Liver (tissue), 9 donors: Measurements from ENCODE around the gene ASB15. TPM values are rescaled to one million over a fixed set of nuclear protein-coding genes. Genes with fewer than 3 reads are reported as not detected.

Experiments used
- DNase-seq: peaks from one replicate; pipeline ENCODE4 v3.0.0-alpha.2; 2017; ENCODE audit warnings: low spot score
- H3K27ac ChIP-seq, 2 donors: one replicate each; pipeline ENCODE4 v1.7.0; 2013; ENCODE audit warnings: inconsistent platforms in 2 of 2, low read length in 2 of 2, control low read depth in 1 of 2, low read depth in 1 of 2, mild to moderate bottlenecking in 1 of 2
- H3K27me3 ChIP-seq, 4 donors: one replicate each; pipeline versions ENCODE4 v1.6.1 to v1.7.0; 2013; ENCODE audit warnings: low read length in 3 of 4, inconsistent platforms in 1 of 4, mild to moderate bottlenecking in 1 of 4, moderate library complexity in 1 of 4; ENCODE audit not compliant: control insufficient read depth in 4 of 4, insufficient read depth in 4 of 4
- H3K36me3 ChIP-seq, 4 donors: one replicate each; pipeline versions ENCODE4 v1.6.1 to v1.7.0; 2013; ENCODE audit warnings: low read length in 3 of 4, mild to moderate bottlenecking in 3 of 4, low read depth in 1 of 4, moderate library complexity in 1 of 4; ENCODE audit not compliant: control insufficient read depth in 4 of 4, insufficient read depth in 3 of 4
- H3K4me1 ChIP-seq, 4 donors: one replicate each; pipeline versions ENCODE4 v1.6.1 to v1.7.0; 2013; ENCODE audit warnings: low read length in 3 of 4, mild to moderate bottlenecking in 3 of 4, moderate library complexity in 1 of 4; ENCODE audit not compliant: control insufficient read depth in 4 of 4, insufficient read depth in 4 of 4
- H3K4me3 ChIP-seq, 3 donors: one replicate each; pipeline versions ENCODE4 v1.6.1 to v1.7.0; 2013; ENCODE audit warnings: low read length in 3 of 3, control low read depth in 1 of 3, low read depth in 1 of 3, mild to moderate bottlenecking in 1 of 3
- H3K9ac ChIP-seq, 2 donors: one replicate each; pipeline ENCODE4 v1.7.0; 2013; ENCODE audit warnings: low read length in 2 of 2, mild to moderate bottlenecking in 2 of 2, moderate library complexity in 2 of 2, control low read depth in 1 of 2, low read depth in 1 of 2
- H3K9me3 ChIP-seq, 4 donors: one replicate each; pipeline versions ENCODE4 v1.6.1 to v1.7.0; 2013; ENCODE audit warnings: low read length in 3 of 4; ENCODE audit not compliant: control insufficient read depth in 4 of 4
- ATF3 ChIP-seq: IDR thresholded peaks from 2 replicates; pipeline ENCODE4 v1.6.1; 2016; ENCODE audit warnings: antibody characterized with exemption
- CTCF ChIP-seq: fragments of 150-350 bp; IDR thresholded peaks from 2 replicates; pipeline ENCODE4 v1.5.1; 2017; ENCODE audit warnings: improper control_type of control experiment, low read depth, low read length; ENCODE audit not compliant: missing input control
- EGR1 ChIP-seq, 2 donors: IDR thresholded peaks; 2 replicates each; pipeline ENCODE4 v1.6.1; 2016 to 2018; ENCODE audit warnings: antibody characterized with exemption in 2 of 2, low read depth in 2 of 2
- FOXA1 ChIP-seq: IDR thresholded peaks from 2 replicates; pipeline ENCODE4 v1.6.1; 2016; ENCODE audit warnings: antibody characterized with exemption
- GABPA ChIP-seq, 2 donors: IDR thresholded peaks in 1 of 2; conservative IDR thresholded peaks in 1 of 2; 2 replicates each; pipeline ENCODE4 v1.6.1; 2016; ENCODE audit warnings: antibody characterized with exemption in 2 of 2, mild to moderate bottlenecking in 1 of 2, moderate library complexity in 1 of 2
- HNF4A ChIP-seq, 2 donors: conservative IDR thresholded peaks; 2 replicates each; pipeline ENCODE4 v1.6.1; 2016; ENCODE audit warnings: antibody characterized with exemption in 2 of 2, mild to moderate bottlenecking in 2 of 2
- HNF4G ChIP-seq: IDR thresholded peaks from 2 replicates; pipeline ENCODE4 v1.6.1; 2016; ENCODE audit warnings: antibody characterized with exemption
- JUND ChIP-seq, 2 donors: IDR thresholded peaks; 2 replicates each; pipeline ENCODE4 v1.6.1; 2016; ENCODE audit warnings: antibody characterized with exemption in 2 of 2
- NR2F2 ChIP-seq: IDR thresholded peaks from 2 replicates; pipeline ENCODE4 v1.6.1; 2016; ENCODE audit warnings: antibody characterized with exemption
- RAD21 ChIP-seq, 2 donors: IDR thresholded peaks; 2 replicates each; pipeline ENCODE4 v1.6.1; 2016; ENCODE audit warnings: antibody characterized with exemption in 2 of 2, mild to moderate bottlenecking in 2 of 2
- REST ChIP-seq: IDR thresholded peaks from 2 replicates; pipeline ENCODE4 v1.6.1; 2016; ENCODE audit warnings: antibody characterized with exemption, mild to moderate bottlenecking
- RXRA ChIP-seq, 2 donors: IDR thresholded peaks; 2 replicates each; pipeline ENCODE4 v1.6.1; 2017 to 2018; ENCODE audit warnings: antibody characterized with exemption in 2 of 2, mild to moderate bottlenecking in 1 of 2
- SP1 ChIP-seq: IDR thresholded peaks from 2 replicates; pipeline ENCODE4 v1.6.1; 2018; ENCODE audit warnings: antibody characterized with exemption, mild to moderate bottlenecking
- TAF1 ChIP-seq: conservative IDR thresholded peaks from 2 replicates; pipeline ENCODE4 v1.6.1; 2016; ENCODE audit warnings: antibody characterized with exemption, mild to moderate bottlenecking
- WGBS: extraction: QIAGEN DNeasy Blood & Tissue Kit; methylation state at CpG from one replicate; pipeline ENCODE4 v1.1.7; 2013; 5-methylcytosine and 5-hydroxymethylcytosine counted together
- polyA plus RNA-seq, 2 donors: library from polyadenylated mRNA; stranded (reverse) in 1 of 2; unstranded in 1 of 2; fragments of 200-250 nt in 1 of 2; fragments of >200 nt in 1 of 2; fragmentation: Nextera tagmentation in 1 of 2; extraction: Ambion mirVana in 1 of 2; gene quantifications; one replicate each; pipeline versions ENCODE4 v1.2.1 to v1.2.3, GENCODE V29; 2013 to 2015
- total RNA-seq, 2 donors: library from RNA; depleted of rRNA; stranded (reverse); fragments of >200 nt; gene quantifications; one replicate each; pipeline ENCODE4 v1.2.3, GENCODE V29; 2014
- TF ChIP-seq, protein P1 (sequence below): IDR thresholded peaks from 2 replicates; pipeline ENCODE4 v1.6.1; 2016; ENCODE audit warnings: antibody characterized with exemption
- TF ChIP-seq, protein P2 (sequence below): IDR thresholded peaks from 2 replicates; pipeline ENCODE4 v1.6.1; 2016; ENCODE audit warnings: antibody characterized with exemption
- donor health status: healthy.
- donor health status: healthy.
- donor health status: healthy.
- donor health status: healthy.
- donor health status: healthy.

ASB15 gene
- total and polyA plus RNA-seq, 4 donors: not detected

- WGBS: 54% methylated on average over 1 of the region's 1 CpG
Measured at GRCh38 chr7:123571187-123571586, 30.4 kb upstream of the ASB15 start.

More at GRCh38 chr7:123571187-123571586, 30.4 kb upstream of the ASB15 start:
- DNase-seq: no peak
- no peaks in the 10 kb centered on the region for H3K36me3 ChIP-seq
- TF ChIP-seq NR2F2: no peak
- TF ChIP-seq REST: no peak
- TF ChIP-seq JUND (IDR thresholded peaks at IDR 0.05): no peak
- TF ChIP-seq TAF1: no peak
- TF ChIP-seq, protein P1, sequence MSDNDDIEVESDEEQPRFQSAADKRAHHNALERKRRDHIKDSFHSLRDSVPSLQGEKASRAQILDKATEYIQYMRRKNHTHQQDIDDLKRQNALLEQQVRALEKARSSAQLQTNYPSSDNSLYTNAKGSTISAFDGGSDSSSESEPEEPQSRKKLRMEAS: no peak
- no peak for TF ChIP-seq RAD21 (IDR thresholded peaks at IDR 0.05)
- no peak for TF ChIP-seq HNF4G
- TF ChIP-seq, protein P2, sequence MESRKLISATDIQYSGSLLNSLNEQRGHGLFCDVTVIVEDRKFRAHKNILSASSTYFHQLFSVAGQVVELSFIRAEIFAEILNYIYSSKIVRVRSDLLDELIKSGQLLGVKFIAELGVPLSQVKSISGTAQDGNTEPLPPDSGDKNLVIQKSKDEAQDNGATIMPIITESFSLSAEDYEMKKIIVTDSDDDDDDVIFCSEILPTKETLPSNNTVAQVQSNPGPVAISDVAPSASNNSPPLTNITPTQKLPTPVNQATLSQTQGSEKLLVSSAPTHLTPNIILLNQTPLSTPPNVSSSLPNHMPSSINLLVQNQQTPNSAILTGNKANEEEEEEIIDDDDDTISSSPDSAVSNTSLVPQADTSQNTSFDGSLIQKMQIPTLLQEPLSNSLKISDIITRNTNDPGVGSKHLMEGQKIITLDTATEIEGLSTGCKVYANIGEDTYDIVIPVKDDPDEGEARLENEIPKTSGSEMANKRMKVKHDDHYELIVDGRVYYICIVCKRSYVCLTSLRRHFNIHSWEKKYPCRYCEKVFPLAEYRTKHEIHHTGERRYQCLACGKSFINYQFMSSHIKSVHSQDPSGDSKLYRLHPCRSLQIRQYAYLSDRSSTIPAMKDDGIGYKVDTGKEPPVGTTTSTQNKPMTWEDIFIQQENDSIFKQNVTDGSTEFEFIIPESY: no peak
- no peak for TF ChIP-seq HNF4A (conservative IDR thresholded peaks at IDR 0.05)
- TF ChIP-seq FOXA1: no peak
- no peak for TF ChIP-seq CTCF
- TF ChIP-seq ATF3: no peak
- TF ChIP-seq SP1: no peak
- TF ChIP-seq EGR1 (IDR thresholded peaks at IDR 0.05; ENCODE audit: low read depth in 2 of 2): no peak
- no peak for TF ChIP-seq RXRA (IDR thresholded peaks at IDR 0.05)
- TF ChIP-seq GABPA (IDR thresholded peaks at IDR 0.05 in 1 of 2, conservative IDR thresholded peaks at IDR 0.05 in 1 of 2): no peak
- no peaks in the 10 kb centered on the region for H3K4me1 ChIP-seq
- H3K27ac ChIP-seq: no peak overlapping the region
- H3K9me3 ChIP-seq: no peaks in the 10 kb centered on the region
- no peaks in the 10 kb centered on the region for H3K27me3 ChIP-seq
- H3K9ac ChIP-seq: no peak overlapping the region
- no peak overlapping the region for H3K4me3 ChIP-seq
